NCI-H146 treated with DMSO at 0.1 percent for 48 hours (cell line): Measurements from ENCODE around the gene PARK7.
A peak's percentile ranks its signal among the peaks of the same experiment; 100 is the strongest.

Experiments used
- DNase-seq: peaks from one replicate; lab custom pipeline; 2025; ENCODE audit not compliant: unreplicated experiment; lab: John Stamatoyannopoulos, UW

PARK7 gene

DNA sequence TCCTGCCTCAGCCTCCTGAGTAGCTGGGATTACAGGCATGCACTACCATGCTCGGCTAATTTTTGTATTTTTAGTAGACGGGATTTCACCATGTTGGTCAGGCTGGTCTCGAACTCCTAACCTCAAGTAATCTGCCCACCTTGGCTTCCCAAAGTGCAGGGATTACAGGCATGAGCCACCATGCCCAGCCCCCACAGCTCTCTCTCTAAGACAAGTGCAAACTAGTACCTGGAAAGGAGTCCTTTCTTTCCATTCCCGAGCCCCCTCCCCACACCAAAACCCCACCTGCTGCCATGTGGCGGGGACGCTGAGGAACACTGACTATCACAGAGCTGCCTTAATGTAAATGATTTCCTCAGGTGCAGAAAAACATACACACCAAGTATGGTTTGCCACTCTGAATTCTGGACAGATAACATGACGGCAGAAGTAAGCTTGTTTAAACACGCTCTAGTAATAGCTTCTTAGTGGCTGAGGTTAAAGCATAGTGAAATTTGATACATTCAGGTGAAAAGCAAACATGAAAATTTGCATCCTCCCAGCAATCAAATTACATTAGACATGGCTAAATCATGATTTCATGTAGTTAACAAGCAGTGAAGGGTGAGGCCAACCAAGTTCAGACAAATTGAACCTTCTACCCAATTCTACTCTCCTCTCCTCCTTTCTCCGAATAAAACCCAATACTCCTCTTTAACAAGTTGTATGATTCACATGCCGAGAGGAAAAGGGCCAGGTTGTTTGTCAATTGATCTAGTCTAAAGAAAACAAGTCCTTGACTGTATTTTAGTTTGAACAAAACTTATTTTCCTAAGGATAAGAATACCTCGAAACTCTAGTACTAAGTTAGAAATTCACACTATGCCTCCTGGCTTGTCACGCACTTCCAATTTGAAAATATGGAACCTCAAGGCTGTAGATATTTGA, 44.8 kb downstream of the PARK7 start:
- DNase-seq: peak; percentile 62

DNA sequence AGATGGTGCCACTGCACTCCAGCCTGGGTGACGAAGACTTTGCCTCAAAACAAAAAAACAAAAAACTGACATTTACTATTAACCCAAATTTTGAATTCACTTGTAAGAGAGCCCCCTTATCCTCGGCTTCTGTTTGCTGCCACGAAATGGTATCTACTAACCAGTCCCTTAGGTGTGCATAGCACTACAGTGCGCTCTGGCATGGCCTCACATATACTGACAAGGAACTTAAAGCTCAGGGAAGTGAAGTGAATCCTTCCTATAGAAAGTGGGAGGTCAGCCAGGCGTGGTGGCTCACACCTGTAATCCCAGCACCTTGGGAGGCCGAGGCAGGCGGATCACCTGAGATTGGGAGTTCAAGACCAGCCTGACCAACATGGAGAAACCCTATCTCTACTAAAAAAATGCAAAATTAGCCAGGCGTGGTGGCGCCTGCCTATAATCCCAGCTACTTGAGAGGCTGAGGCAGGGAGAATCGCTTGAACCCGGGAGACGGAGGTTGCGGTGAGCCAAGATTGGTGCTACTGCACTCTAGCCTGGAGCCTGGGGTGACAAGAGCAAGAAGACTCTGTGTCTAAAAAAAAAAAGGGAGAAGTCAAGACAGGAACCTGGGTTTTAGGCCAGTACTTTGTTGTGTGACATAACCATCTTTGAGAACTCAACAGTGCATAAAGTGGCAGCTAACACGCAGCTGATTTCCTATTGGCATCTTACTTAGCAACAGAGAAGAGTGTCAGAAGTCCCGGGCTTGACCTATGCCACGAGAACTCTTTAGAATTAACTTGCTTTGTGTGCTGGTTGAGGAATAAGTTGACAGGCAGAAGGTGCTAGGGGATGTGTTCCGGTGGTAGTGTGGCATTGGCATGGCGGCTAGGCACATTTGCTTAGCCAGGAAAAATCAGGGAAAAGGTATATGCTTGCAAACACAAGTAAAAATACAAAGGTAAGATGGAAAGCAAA, 47.8 kb downstream of the PARK7 start:
- no peak for DNase-seq

DNA sequence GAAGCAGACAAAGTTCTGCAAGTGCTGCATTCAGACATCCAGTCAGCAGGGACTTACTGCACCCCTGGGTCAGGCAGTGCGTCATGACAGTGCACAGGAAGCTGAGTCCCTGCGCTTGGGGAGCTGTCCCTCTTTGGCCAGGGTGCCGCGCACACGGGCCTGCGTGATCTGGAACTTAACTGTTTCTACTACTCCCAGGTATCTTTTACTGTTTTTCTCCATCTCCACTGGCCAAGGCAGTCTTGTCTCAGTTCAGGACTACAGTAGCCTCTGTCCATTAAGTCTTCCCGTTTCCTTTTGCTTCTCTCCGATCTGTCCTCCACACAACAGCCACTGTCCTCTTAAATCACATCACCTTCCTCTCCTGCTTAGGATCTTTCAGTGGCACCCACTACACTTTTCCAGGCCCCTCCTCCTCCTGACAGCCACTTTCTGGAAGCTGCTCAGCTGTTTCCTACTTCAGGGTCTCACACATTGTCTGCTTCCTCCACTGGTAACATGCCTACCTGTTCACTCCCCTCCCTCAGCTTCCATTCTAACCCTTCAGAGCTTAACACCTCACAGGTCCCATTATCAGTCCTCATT, 48.7 kb downstream of the PARK7 start:
- no peak for DNase-seq

DNA sequence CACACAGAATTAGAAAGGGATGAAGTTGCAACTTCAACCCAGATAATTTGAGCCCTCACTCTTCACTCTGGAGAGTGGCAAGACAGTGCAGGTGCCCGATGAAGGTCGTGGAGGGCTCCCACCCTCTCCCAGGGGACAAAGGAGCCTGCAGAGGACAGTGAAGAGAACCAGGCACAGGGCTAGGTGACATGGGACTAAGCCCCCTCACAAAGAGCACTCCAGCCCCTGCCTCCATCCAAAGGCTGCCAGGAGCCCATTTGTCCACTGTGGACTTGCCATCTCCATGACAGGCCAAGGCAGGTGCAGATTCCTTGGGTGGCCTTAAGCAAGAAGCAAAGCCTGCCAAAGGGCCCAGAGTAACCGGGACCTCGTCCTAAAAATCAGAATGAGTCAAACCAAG, 49.5 kb downstream of the PARK7 start:
- DNase-seq: no peak

DNA sequence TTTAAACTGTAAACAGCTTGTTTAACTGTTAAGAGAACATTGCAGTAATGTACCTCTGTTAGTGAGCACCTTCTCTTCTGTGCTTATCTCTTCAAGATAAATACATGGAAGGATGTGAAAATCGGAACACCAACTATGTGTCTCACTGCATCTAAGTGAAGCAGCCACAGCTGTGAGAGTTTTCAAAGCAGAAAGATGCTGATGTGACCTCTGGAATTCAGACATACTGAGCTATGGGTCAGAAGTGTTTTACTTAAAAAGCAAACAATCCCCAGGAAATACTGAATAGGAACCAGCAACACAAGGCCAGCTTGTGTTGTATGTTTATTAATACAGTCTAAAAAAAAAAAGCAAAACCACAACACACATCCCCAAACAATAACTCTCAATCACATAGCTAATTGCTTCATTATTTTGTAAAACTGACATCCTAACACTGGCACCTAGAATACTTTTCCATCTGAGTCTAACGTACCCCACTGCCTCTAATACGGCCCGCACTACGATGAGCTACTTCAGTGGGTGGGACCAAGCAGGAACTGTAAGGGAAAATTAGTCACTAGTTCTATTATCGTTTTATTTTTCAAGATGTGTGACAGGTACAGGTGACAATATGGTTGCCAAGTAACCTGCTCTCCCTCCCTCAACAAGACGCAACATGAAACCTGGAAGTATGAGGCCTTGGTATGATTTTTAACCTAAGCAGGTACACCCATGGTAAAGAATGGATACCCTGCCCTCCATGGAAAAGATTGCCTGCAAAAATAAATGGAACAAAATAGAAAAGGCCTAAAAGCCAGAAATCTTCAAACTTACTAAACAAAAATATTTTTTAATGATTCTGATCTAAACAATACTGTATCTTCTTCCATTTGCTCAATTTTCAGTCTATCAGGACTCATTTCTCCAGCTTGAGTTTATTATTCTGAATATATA, 50.7 kb downstream of the PARK7 start:
- no peak for DNase-seq

DNA sequence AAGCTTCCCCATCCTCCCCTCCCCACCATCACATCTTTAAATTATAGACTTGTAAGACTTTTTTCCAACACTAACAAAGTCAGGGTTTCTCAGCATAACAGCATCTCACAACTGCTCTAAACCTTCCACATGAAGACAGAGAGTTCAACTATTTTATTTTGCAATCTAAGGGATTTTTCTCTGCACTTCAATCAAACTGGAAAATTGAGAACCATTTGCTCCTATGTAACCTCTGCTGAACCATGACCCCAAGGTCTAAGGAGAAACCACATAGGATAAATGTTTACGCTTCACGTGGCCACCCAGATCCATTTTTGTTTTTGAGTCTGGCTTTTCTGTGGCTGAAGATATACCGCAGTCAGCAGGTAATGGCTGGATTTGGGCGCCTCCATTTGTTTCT, 51.4 kb downstream of the PARK7 start:
- no peak for DNase-seq

DNA sequence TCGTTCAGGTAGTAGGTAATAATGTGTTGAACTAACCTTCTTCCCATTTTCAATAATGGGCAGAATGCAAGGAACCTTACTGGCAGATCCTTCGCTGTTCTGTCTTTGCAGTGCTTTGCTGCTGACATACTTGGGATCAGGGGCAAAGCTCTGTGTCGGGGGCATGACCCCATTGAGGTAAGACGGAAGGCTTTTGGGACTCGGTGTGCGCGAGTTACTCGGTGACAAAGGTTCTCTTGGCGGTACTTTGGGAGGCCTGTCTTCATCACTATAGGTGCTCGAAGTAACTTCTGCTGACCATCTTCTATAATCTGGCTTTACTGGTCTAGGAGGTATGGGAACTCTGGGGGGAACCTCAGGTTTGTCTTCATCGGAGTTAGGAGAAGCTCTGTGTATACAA, 51.9 kb downstream of the PARK7 start:
- no peak for DNase-seq

DNA sequence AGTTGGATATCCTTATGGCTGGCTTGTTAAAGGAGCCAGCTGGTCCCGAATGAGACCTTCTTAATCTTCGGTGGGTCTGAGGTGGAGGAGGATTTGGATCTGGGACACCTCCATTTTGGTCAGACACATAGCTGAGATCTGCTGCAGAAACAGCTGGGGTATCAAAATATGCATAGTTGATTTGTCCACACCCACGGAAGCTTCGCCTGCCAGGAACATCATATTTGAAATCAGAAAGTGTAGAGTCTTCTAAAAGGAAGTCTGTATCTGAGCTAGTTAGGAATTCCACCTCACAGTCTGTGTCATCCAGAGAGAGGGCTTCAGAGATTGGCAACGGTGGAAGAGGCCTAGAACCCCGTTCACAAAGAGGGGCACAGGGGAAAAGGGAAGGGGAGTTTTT, 52.3 kb downstream of the PARK7 start:
- DNase-seq: no peak

DNA sequence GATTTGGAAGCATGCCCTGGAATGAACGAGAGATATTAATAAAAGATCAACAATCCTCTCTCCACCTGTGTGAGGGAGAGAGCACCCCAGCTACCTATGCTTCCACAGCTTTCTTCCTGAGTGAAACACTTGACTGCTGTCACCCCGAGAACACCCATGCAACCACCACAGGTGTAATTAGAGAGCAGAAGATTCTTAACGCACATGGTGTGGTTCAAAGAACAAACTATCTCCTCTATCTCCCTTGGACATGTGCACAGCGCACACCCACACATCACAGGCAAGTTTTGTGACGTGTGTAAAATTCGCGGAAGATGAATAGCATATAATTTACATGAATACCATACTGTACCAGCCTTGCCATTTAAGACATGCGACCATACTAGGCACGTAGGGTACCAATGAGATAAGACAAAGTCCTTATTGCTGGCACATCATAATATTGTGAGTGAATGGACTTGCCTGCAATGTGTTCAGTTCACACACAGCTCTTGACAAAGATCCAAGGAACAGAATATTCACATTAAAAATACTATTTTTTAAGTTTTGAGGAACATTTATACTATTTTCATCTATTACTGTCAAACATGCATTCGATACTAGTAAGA, 53.0 kb downstream of the PARK7 start:
- no peak for DNase-seq

DNA sequence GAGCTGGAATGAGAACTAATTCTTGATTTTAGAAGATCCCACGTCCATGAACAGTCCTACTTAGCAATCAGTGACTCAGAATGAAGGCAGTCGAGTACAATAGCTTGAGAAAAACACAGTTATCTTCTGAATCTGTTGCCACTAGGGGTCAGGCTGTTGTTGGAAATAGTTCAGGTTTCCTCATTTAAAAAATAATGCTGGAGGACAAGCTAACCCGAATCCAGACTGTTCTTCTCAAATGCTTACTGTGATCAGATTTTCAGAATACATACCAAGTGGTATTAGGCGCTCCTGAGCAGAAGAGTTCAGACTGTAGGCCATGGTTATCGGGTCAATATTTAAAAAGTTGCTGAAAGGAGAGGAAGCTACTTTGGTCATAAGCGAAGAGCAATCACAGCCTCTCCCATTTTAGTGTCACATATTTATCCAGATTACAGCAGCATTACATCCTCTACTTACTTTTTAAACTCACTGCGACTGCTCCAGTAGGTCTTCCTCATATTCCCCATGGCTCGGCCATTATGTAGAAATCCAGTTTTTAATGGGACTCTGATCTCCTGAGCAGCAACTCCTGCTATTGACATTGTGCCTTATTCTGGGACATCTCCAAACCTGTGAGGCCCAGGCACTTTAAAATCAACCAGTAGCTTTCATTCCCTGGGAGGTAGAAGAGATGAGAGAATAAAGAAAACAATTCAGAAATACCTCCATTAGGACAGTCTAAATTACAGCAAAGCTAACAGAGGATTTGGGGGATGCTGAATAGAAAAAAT, 53.7 kb downstream of the PARK7 start:
- no peak for DNase-seq

DNA sequence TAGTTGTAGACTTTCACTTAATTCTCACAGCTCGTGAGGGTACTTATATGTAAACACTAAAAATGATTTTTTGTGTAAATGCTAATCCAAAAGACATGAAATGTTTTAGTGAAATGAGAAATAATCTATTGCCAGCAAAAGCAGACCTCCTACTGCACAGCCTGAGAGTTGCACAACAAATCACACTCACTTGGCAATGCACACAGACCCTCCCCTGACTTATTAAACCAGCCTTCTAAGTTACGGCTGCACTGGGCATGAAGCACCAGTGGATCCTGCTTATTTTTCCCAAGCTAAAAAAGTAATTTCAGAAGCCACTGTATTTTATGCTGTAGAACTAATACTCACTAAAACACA, 54.3 kb downstream of the PARK7 start:
- DNase-seq: no peak

DNA sequence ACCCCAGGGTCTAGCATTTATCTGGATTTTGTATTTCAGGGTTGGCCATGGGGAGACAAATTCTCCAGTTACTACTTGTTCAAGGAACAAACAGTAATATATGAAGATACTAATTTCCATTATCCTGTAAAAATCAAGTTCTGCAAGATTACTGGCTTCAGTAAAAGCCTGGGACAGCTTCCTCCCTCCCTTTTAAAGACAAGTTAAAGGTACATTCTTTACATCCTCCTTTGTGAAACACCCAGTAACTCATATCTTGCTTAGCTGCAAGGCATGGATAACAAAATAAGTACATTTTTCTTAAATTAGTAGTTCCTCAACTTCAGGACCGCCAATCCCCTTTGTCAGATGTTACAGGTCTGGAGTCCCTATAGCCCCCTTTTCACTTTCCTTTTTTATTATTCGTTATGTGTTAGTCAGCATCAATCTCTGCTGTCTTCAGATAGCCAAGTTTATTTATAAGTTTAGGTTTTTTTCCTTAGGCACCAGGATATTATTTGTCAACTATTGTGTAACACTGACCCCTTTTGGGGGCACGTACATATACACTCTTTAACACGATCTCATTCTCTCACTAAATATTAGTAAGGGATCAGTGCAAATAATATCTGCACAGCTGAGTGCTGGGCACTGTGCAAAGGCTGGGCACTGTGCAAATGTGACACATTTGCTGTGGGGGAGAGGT, 54.8 kb downstream of the PARK7 start:
- no peak for DNase-seq

DNA sequence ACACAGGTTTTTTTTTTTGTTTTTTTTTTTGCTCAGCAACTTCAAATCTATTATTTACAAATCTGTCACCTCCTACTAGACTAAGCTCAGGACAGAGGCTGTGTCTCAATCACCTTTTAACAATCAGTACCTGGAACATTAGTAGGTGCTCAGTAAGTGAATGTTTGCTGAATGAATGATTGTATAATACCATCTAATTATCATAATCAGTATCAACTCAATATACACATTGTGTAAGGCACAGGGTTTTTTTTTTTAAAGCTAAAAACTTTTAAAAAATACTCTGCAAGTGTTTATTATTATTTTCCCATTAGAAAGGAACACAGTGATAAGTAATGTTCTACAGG, 55.4 kb downstream of the PARK7 start:
- DNase-seq: no peak

DNA sequence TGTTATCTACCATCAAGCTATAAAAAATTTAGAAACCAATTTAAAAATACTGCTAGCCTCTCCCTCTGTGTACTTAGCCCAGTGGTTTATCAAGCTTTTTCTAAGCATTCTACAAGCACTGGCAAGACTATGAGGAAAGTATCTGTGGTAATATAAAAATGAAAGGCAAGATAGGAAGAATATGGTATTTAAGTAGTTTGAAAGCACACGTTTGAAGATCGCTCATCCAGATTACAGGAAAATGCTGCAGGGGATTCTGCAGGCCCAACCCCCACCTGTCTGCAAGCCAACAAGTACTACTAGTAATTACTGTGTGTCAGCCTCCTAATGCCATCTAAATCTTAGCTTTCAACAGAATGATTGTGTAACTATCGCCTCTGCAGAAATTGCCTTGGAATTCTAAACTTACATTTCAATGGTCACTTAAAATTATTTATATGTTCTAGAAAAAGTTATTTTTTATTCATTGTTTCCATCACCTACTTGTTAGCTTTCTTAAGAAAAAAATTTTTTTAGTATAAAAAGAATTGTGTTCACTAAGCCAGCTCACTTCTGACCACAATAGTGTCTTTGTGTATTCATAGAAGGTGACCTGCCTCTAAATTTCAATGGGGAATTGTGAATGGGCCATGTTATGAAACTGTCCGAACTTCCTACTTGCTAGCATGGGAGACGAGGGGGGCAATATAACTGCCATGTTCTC, 56.1 kb downstream of the PARK7 start:
- no peak for DNase-seq

DNA sequence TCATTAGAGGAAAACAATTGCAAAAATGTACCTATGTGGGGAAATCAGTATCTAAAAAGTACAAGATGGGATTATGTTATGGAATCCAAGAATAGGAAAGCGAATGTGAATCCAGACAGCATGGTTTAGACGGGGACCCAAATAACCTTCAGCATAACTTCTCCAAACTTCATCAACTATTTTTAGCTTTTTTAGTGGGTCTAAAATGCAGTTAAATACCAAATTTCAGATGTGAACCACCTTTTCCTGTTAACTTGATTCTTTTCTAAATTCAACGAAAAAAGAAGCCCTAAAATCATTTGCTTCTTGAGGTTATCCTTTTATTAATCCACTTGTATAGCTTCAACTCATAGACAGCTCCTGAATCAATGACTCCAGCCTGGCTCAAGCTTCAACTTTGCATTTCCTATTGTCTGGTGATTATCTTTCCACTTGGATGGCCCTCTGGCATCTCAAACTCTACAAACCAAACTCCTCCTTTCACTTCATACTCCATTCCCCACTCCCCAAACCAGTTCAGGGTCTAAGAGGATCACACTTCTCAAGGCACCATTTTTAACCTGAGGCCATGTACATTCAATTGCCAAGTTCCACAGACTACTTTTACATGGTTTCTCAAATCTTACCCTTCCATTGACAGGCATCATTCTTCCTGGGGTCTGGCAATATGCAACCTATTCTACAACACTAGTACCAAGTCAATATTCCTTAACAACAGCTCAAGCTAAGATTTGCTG, 57.1 kb downstream of the PARK7 start:
- DNase-seq: no peak

DNA sequence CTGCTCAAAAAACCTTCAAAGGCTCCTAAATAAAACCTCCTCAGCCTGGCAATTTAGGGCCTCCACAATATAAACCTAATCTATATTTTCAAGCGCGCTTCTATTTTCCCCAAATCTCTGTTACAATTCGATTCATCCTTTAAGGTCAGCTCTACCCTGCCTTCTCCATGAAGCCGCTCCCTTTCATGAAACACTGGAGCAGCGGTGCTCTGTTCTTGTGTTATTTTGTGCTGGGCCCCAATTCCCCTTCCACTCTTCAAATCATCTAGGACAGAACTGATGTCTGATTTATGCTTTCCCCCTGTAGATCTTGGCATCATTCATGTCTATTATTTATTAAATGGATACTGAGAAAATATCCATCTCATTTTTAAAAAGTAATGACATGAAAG, 57.7 kb downstream of the PARK7 start:
- no peak for DNase-seq

DNA sequence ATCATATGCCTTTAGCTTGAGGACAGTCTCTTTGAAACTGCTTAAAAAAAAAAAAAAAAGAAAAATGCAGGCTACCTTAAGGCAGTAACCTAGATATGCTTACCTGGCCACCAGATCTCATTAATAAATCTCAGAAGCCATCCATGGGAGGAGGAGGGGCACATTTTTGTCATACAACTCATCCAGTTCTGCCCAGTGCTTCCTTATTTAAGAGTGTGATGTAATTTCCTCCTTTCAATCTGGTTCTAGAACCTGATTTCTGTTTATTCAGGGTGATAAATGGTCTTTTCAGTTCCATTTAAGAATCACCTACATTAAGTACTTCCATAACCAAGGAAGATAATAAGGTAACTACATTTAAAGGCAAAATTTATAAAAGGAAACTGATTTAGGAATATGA, 58.5 kb downstream of the PARK7 start:
- no peak for DNase-seq
